HG02642 (cell line): ENCODE measurements around the gene MYCT1.
"Not testable (repeated sequence)": the region's sequence is repeated elsewhere in the genome, so short reads cannot be mapped to it uniquely, and the experiment has no call there.

Experiments
- ATAC-seq: cut with Tn5 transposase; IDR thresholded peaks from one replicate; pipeline ENCODE4 v1.9.1; 2021; ENCODE audit warnings: mild to moderate bottlenecking; ENCODE audit not compliant: unreplicated experiment, poor library complexity

The MYCT1 gene

GRCh38 chr6:152697634-152698033 is at the start of gene MYCT1:
Gene MYCT1 (plus strand): TSS chr6:152697897. CDS start chr6:152697903, 6 bp downstream.
- no peak for ATAC-seq

GRCh38 chr6:152648105-152648504 is 49.6 kb upstream of the MYCT1 start:
- no peak for ATAC-seq

- no peak for ATAC-seq
Measured at GRCh38 chr6:152651986-152652385, 45.7 kb upstream of the MYCT1 start.

DNA sequence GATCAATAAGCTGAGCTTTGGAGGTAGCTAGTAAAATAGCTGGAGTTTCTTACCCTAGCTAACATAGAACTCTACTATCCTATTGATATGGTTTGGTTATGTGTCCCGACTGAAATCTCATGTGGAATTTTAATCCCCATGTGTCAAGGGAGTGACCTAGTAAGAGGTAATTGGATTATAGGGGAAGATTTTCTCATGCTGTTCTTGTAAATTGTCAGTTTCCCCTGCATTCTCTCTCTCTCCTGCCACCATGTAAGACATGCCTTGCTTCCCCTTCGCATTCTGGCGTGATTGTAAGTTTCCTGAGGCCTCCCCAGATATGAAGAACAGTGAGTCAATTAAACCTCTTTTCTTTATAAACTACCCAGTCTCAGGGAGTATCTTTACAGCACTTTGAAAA is 35.9 kb upstream of the MYCT1 start:
- ATAC-seq, result no peak

- ATAC-seq, result no peak
Measured at GRCh38 chr6:152669895-152670294, 27.8 kb upstream of the MYCT1 start.

GRCh38 chr6:152671171-152671570 is 26.5 kb upstream of the MYCT1 start:
- no peak for ATAC-seq

GRCh38 chr6:152673236-152673635 is 24.5 kb upstream of the MYCT1 start:
- no peak for ATAC-seq

DNA sequence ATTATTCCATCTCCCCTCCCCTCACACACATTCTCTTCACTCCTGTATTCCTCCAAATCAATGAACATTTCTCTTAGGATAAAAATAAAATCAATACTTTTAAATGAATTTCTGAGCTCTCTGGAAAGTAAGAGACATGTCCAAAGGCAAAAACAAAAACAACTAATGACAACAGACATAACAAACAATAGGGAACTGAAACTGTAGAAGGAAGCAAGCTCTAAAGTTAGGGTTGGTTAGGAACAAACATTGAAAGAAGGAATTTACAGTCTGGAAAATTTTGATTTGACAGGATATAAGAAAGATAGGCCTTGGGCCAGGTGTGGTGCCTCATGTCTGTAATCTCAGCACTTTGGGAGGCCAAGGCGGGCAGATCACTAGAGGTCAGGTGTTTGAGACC is 17.5 kb upstream of the MYCT1 start:
- no peak for ATAC-seq

DNA sequence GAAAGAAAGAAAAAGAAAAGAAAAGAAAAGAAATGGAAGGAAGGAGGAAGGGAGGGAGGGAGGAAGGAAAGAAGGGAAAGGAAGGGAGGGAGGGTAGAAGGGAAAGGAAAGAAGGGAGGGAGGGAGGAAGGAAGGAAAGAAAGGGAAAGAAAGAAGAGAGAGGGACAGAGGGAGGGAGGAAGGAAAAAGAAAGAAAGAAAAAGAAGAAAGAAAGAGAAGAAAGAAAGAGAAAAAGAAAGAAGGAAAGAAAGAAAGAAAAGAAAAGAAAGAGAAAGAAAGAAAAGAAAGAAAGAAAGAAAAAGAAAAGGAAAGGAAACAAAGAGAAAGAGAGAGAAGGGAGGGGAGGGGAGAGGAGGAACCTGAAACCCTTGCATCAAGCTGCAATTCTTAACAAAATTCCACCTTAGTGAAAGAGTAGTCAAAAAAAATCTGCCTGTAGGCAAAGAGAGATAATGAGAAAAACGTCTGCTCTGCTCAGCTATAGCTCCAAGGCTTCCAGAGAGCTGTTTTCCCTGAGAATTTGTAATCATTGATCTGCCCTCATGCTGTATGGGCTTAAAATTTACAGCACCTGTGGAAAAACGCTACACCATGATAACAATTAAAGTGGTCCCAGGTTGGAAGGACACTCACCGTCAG is 16.7 kb upstream of the MYCT1 start:
- ATAC-seq, result no peak

DNA sequence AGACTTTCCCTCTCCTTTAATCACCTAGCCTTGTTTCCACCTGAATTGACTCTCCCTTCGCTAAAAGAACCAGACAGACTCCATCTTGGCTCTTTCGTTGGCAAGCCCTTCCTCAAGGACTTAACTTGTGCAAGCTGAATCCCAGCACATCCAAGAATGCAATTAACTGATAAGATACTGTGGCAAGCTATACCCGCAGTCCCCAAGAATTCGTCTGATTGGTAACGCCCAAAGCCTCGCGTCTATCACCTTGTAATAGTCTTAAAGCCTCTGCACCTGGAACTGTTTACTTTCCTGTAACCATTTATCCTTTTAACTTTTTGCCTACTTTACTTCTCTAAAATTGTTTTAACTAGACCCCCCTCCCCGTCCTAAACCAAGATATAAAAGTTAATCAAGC is 15.6 kb upstream of the MYCT1 start:
- ATAC-seq, result no peak

DNA sequence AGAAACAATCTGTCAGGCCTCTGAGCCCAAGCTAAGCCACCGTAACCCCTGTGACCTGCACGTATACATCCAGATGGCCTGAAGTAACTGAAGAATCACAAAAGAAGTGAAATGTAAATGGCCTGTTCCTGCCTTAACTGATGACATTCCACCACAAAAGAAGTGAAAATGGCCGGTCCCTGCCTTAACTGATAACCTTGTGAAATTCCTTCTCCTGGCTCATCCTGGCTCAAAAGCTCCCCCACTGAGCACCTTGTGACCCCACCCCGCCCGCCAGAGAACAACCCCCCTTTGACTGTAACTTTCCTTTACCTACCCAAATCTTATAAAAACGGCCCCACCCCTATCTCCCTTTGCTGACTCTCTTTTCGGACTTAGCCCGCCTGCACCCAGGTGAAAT is 14.8 kb upstream of the MYCT1 start:
- not testable (repeated sequence) for ATAC-seq

DNA sequence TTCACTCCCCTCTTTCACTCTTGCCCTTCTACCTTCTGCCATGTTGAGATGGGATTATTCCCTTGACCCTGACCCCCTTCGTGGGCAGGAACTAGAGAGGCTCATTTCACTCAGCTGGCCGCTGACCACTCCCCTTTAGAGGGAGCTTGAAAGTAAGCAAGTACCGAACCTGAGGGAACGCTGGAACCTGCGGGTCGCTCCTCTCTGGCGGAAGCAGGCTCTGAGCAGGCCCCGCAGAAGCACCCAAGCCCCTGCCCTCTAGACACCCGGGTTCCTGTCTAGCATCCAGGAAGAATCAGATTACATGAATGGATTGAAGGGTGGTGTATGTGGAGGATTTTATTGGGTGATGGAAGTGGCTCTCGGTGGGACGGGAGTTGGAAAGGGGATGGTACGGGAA is 11.9 kb upstream of the MYCT1 start:
- no peak for ATAC-seq

- no peak for ATAC-seq
Measured at GRCh38 chr6:152695372-152696045, 2.2 kb upstream of the MYCT1 start.

DNA sequence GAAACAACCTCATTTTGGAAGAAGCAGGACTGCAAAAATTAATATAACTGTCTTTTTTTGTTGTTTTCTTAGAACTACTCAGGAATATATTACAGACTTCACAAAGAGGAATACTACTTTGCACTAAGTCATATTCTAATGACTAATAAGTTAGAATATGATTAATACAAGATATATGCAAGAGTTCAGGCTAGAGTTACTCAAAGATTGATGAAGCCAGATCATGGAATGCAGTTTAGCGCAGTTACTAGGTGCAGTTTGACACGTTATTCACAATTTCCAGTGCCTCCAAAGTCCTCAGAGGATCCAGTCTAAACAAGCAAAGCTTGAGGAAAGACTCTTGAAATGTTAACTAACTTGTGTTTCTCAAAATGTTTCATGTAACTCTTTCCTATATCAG is 1.2 kb upstream of the MYCT1 start:
- ATAC-seq, result no peak

GRCh38 chr6:152698692-152699091 is 995 bp downstream of the MYCT1 start:
- no peak for ATAC-seq

- ATAC-seq, result no peak
Measured at GRCh38 chr6:152700427-152700826, 2.7 kb downstream of the MYCT1 start.

DNA sequence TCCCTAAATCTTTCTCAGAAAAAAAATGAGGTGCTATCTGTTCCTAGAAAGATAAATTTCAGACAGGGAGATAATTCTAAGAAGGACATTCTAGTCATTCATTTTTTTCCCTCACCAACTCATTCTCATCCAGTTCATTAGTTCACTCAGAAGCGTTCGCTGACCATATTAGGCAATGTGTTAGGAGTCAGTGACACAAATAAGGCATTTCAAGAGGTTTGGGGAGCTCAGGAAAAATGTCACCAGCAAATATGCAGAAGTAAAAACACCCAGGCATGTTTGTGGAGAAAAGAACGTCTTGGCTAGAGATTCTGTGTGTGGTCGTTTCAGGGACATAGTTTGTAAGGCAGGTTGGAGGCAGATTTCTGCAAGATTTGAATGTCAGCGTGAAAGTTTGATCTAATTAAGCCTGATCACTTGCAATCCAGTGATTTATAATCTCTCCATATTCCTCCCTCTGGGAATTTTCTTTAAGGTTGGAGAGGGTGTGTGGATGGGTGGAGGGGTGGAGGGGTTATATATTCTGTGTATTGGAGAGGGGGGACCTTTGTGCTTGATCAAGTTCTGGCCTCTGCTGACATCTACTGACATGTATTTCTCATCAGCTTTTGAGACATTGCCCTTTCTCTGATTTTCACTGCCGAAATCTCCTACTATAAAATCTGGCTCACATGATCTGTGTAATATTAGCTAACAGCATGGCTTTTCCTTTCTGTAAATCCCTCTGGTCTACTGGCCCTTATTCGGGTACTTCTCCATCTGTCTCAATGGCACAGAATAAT is 3.6 kb downstream of the MYCT1 start:
- no peak for ATAC-seq

DNA sequence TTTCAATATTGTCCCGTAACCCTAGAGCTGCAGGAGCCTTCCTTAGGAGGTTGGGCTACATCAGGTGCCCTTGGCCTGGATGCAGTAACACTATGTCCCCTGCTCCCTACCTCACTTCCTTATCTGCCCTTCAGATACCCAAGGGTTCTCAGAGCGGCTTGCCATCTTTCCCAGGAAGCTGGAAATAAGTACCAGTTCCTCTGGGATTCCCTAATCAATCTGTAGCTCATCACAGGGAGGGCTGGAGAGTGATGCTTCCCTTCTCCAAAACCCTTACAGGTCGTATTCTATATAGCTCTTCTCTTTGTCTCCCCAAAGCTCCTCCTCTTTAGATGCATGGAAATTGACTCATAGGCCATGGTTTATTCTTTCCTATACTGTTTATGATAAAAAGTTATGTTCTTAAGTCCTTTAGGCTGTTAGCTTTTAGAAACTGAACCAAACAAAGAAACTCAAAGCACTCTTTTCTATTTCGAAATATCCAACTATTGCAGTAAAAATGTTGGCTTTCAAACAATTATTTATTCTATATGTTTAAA is 4.2 kb downstream of the MYCT1 start:
- no peak for ATAC-seq

DNA sequence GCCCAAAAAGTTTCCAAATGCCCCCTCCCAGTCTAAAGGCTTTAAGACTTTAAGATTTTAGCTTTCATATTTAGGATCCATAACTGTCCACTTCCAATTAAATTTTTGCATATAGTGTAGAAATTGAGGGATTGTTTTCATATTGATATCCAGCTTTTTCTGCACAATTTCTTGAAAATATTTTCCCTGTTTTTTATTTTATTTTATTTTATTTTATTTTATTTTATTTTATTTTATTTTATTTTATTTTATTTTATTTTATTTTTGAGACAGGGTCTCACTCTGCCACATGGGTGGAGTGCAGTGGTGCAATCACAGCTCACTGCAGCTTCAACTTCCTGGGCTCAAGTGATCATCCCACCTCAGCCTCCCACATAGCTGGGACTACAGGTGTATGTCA is 6.1 kb downstream of the MYCT1 start:
- ATAC-seq, result not testable (repeated sequence)

DNA sequence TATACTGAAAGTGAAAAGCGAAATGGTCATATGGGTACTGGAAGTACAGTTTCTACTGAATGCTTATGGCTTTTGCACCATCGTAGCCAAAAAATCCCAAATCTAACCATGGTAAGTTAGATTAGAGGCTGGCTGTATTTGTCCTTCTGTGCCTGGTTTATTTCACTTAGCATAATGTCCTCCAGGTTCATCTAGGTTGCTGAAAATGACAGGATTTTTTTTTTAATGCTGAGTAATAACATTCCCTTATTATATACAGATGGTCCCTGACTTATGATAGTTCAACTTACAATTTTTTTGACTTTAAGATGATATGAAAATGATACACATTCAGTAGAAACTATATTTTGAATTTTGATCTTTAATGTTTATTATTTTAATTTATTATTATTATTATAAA is 7.6 kb downstream of the MYCT1 start:
- no peak for ATAC-seq

DNA sequence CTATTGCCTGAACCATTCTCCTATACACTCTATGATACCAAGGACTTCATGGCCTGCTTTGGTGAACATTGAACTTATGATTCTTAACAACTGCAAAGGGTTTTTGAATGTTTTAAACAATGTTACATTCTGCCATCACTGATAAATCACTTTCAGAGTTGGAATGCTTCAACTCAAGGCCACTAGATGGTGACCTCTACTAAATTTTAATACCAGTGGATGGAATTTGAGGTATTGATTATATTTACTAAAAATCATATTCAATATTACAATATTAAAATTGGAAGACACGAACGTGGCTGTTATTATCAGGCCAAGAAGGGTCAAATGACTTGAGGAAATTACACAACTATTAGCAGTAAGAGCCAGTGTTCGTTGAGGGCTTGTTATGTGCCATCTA is 18.6 kb downstream of the MYCT1 start:
- no peak for ATAC-seq
